GM18517 (cell line): Measurements from ENCODE around the gene TOLLIP.
"Not testable (repeated sequence)": the region's sequence is repeated elsewhere in the genome, so short reads cannot be mapped to it uniquely, and the experiment has no call there.

Experiments
- ATAC-seq: cut with Tn5 transposase; IDR thresholded peaks from one replicate; pipeline ENCODE4 v1.9.1; 2021; ENCODE audit warnings: mild to moderate bottlenecking, moderate library complexity; ENCODE audit not compliant: unreplicated experiment

TOLLIP gene

DNA sequence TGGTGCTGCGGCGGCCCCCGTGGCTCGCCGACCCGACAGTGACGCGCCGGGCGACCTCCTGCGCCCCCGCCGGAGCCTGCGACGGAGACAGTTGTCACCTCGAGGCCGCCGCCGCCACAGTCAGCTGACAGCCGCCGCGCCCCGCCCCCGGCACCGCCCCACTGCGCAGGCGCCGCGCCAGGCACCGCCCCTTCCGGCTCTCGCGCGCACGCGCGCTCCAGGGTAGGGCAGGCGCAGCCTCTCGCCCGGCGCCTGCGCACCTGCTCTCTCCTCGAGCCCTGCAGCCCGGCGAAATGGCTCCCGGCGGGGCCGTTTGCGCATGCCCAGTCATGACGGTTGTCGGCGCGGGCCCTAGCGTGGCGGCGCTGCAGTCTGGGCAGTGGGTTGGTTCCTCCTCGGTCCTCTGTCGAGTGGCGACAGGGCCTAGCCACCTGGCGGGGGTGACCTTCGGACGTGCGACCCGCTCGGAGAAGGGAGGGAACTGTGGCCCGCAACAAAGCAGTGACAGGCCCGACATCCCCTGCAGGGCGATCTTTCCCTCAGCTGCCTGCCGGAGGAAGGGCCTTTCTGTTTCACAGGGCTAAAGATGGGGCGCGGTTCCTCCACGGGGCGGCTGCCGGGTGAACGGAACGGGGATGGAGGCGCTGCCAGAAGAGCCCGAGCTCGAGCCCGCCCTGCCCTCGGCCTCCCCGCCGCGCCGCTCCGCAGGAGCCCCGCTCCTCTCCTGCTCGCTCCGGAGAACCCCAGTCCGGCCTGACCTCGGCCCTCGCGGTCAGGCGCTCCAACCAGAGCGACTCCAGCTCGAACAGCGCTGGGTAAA, at the start of gene TOLLIP:
Gene TOLLIP, minus strand, starts transcription at position 135 of the 820 bp plus-strand sequence. Its CDS starts 134 bp downstream, at position 1.
- peak; percentile 76 for ATAC-seq

GRCh38 chr11:1358931-1359330, 49.5 kb upstream of the TOLLIP start:
- not testable (repeated sequence) for ATAC-seq

GRCh38 chr11:1358286-1358685, 48.9 kb upstream of the TOLLIP start:
- ATAC-seq: no peak

GRCh38 chr11:1356478-1356960, 47.1 kb upstream of the TOLLIP start:
- no peak for ATAC-seq

DNA sequence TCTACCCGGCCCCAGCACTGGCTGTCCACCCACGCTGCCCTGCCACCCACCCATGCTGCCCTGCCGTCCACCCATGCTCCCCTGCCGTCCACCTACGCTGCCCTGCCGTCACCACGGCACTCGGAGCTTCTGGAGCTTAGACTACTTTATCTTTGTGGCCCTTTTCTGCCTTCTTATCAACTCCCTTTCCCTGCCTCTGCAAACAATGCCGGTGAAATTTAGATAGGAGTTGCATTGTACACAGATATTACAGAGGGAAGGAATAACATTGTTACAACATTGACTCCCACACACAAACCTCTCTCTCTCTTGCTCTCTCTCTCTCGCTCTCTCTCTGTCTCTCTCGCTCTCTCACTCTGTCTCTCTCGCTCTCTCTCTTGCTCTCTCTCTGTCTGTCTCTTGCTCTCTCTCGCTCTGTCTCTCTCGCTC, 46.6 kb upstream of the TOLLIP start:
- no peak for ATAC-seq

- ATAC-seq: no peak
Measured at GRCh38 chr11:1354125-1354938, 44.9 kb upstream of the TOLLIP start.

GRCh38 chr11:1353383-1354124, 44.1 kb upstream of the TOLLIP start:
- no peak for ATAC-seq

DNA sequence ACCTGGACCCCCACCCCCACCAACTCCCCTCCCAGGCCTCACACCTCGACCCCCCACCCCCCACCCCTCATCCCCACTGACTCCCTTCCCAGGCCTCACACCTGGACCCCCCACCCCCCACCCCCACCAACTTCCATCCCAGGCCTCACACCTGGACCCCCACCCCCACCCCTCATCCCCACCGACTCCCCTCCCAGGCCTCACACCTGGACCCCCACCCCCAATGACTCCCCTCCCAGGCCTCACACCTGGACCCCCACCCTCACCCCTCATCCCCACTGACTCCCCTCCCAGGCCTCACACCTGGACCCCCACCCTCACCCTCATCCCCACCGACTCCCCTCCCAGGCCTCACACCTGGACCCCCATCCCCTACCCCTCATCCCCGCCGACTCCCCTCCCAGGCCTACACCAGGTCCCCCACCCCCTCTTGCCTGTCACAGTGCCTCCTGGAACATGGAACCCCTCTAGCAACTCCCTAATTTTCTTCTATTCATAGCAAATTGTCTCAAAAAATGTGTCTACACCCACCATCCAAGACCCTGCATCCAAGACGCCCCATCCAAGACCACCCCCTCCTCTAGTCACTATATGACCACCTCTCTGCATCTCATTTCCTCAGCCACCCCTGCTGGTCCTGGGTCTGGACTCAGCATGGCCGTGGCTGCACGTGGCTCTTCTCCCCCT, 43.4 kb upstream of the TOLLIP start:
- no peak for ATAC-seq

DNA sequence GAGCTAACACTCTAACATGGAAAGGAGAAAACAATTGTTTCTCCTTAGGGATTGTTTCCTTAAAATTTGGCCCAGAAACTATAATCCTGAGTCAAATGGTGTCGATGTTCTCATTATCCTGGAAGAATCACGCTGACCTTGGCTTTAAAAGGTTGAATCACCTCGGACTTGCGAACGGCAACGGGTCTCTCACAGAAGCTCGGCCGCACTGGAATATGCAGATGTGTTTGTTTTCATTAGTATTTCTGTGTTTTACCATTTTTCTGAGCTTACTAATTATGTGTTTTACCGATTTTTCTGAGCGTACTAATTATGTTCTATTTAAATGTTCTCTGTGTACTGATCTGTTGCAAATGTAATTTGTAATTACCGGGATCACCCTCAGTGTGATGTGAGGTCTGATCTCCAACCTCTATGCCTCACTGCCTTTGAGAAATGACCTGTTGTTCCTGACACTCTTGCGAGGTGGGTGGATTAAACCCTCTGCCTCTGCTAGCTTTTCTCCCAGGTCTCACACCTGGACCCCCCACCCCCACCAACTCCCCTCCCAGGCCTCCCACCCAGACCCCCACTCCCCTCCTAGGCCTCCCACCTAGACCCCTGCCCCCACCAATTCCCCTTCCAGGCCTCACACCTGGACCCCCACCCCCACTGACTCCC, 42.0 kb upstream of the TOLLIP start:
- no peak for ATAC-seq

GRCh38 chr11:1350086-1350725, 40.8 kb upstream of the TOLLIP start:
- ATAC-seq: no peak

DNA sequence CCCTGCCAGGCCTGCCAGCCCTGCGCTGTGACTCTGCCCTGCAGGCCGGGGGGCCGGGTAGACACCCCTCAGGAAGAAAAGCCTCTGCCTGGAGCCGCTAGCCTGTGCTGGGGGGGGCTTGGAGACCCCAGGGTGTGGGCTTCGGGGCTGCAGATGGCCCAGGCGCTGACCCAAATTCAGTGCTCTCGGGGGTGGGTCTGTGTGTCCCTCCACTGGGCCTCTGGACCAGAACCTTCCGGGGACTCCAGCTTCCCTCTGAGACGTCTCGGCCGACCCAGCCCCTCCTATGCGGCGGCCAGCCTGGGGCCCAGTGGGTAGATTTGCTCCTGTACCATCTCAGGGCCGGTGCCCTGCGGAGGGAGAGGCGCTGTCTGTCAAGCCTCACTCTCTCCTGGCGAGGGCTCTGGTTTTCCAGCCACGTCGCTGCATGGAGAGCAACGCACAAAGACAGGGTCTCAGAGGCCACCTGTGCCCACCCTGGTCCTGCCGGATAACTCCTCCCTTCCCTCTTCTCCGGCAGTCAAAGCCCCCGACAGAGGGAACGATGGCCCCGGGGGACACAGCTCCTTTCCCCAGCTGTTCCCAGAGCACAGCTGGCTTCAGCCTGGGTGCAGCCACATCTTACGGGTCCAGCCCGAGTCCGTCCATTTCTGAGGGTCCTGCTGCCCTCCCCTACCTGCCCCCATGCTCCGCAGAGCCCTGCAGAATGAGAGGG, 40.1 kb upstream of the TOLLIP start:
- no peak for ATAC-seq

- no peak for ATAC-seq
Measured at GRCh38 chr11:1348796-1349326, 39.4 kb upstream of the TOLLIP start.

DNA sequence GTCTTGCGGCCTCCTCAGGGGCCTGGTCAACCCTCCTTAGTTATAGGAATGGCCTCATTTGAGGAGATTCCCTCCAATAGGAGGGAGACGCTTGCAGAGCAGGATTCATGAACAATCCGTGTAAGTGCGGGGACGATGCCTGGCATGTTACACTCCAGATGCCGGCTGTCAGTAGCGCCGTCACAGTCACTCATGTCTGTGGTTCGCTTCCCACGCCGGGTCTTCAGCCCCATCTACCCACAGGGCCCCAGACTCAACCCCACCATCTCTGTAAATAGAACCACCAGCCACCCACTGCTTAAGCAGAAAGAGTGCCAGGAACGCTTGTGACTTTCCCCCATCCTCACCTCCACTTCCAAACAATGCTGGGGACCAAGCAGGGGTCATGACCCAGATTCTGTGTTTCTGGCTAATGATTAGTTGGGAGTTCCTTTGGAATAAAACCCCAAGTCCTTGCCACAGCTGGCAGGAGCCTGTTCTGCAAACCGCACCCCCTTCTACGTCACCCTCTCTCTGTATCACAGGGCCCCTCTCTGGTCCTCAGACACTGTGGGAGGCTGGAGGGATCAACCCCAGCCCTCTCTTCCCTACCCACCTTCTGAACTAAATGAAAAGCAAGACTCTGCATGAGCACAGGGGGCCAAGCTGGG, 38.8 kb upstream of the TOLLIP start:
- no peak for ATAC-seq

- not testable (repeated sequence) for ATAC-seq
Measured at GRCh38 chr11:1347411-1347999, 38.1 kb upstream of the TOLLIP start.

DNA sequence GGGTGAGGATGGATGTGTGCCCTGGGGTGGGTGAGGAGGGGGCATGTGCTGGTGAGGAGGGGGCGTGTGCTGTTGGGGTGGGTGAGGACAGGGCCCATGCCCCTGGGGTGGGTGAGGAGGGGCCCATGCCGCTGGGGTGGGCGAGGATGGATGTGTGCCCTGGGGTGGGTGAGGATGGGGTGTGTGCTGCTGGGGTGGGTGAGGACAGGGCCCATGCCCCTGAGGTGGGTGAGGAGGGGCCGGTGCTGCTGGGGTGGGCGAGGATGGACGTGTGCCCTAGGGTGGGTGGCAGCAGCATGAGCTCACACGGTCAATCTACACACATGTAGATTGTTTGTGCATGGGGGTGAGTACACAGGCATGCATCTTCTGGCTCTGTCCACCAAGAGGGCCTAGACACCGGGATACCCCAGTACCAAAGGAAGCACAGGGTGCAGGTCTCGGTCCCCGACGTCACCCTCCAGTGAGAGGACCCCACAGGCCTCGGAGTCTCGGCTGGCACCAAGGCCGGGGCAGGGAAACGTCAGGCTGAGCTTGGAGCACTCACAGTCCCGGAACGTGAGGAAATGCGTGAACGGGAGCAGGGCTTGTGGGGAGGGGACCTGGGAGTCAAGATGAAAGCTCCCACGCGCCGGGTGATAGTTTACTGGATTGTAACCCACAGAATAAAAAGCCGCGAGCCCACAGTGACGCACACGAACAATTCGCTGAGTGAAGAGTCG, 37.4 kb upstream of the TOLLIP start:
- no peak for ATAC-seq

DNA sequence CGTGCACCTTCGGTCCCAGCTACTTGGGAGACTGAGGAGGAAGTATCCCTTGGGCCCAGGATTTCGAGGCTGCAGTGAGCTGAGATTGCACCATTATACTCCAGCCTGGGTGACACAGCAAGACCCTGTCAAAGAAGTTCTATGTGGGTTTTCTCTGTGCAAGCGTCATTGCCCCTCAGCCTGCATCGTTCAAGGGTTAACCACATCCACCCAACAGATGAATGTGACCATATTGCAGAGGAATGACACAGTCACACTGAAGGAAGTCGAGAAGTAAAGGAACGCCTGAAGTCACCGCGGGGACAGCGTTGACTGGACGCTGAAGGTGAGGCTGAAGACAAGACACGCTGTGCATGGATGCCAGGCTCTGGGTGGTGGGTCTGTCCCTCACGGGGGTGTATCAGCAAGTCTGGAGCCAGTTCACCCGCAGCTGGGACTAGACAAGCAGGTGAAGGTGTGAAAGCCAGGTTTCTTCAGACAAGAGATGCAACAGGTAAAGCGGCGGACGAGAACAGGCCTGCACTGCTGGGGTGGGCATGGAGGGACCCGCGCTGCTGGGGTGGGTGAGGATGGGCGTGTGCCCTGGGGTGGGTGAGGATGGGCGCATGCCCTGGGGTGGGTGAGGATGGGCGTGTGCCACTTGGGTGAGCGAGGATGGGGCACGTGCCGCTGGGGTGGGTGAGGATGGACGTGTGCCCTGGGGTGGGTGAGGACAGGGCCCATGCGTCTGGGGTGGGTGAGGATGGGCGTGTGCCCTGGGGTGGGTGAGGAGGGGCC, 36.5 kb upstream of the TOLLIP start:
- ATAC-seq: no peak
